ENCODE data around the gene SDCCAG8.

The SDCCAG8 gene

DNA sequence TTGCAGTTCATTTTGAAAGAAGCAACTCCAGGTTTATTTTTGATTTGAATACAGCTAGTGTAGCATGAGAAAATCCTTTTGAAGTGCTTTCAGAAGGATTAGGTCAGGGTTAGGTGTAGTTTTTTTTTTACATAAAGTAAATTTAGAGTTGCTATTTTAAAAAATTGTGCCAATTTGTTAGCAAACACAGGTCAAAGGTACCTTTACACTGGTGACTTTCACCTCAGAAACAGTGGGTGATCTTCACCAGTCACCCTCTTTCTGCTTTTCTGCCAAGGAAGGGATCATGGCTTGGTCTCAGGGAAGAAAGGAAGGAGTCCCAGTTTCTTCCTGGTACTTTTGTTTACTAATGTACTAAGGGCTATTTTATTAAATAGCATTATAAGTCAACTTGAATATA lies 111.5 kb downstream of the SDCCAG8 start:
- H3K36me3 ChIP-seq (replicated peaks) = no peaks in the 10 kb centered on the region
- in situ Hi-C loops (cut with HindIII; ENCODE audit: low pct_ligation_motif_present, low sequenced_read_pairs) = no loop called here
- H3K27me3 ChIP-seq (replicated peaks) = no peaks in the 10 kb centered on the region
- no peak for DNase-seq
- H3K4me3 ChIP-seq (ENCODE audit: low read depth, low read length) = no peak overlapping the region
- no peak overlapping the region for H3K27ac ChIP-seq
- no peak for TF ChIP-seq CTCF (IDR thresholded peaks at IDR 0.05; ENCODE audit: low read depth, low read length, missing control alignments)

GRCh38 chr1:243374412-243374811 lies 118.6 kb downstream of the SDCCAG8 start:
- Histone ChIP-seq H3K27me3 (replicated peaks) (no peaks in the 10 kb centered on the region), H3K4me3 (ENCODE audit: low read depth, low read length) (no peak overlapping the region), H3K27ac (no peak overlapping the region), H3K36me3 (replicated peaks) (peaks cover 7% of the 10 kb centered on the region)
- no peak for TF ChIP-seq CTCF (IDR thresholded peaks at IDR 0.05; ENCODE audit: low read depth, low read length, missing control alignments)
- DNase-seq = no peak
- in situ Hi-C loops (cut with HindIII; ENCODE audit: low pct_ligation_motif_present, low sequenced_read_pairs) = no loop called here

GRCh38 chr1:243375596-243375995 lies 119.8 kb downstream of the SDCCAG8 start:
- H3K27me3 ChIP-seq (replicated peaks) = no peaks in the 10 kb centered on the region
- in situ Hi-C loops (cut with HindIII; ENCODE audit: low pct_ligation_motif_present, low sequenced_read_pairs) = no loop called here
- TF ChIP-seq CTCF (IDR thresholded peaks at IDR 0.05; ENCODE audit: low read depth, low read length, missing control alignments) = no peak
- H3K36me3 ChIP-seq (replicated peaks) = peaks cover 12% of the 10 kb centered on the region
- no peak overlapping the region for H3K27ac ChIP-seq
- no peak for DNase-seq
- H3K4me3 ChIP-seq (ENCODE audit: low read depth, low read length) = no peak overlapping the region

DNA sequence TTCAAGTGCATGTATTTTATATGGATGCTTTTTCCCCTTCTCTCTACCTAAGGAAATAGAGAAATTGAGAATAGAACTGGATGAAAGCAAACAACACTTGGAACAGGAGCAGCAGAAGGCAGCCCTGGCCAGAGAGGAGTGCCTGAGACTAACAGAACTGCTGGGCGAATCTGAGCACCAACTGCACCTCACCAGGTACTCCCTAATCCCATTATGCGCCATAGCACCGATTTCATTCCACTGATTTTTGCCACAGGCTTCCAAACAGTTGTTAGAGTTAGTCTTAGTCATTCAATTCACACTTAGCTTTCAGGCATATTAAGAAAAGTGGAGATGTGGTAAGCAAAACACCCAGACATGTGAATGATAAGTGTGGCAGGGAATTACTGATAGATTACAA lies 122.8 kb downstream of the SDCCAG8 start:
- no peak overlapping the region for H3K4me3 ChIP-seq (ENCODE audit: low read depth, low read length)

GRCh38 chr1:243379208-243379607 lies 123.4 kb downstream of the SDCCAG8 start:
- peaks cover 16% of the 10 kb centered on the region for H3K36me3 ChIP-seq (replicated peaks)
- no peak overlapping the region for H3K27ac ChIP-seq
- H3K4me3 ChIP-seq (ENCODE audit: low read depth, low read length) = no peak overlapping the region
- DNase-seq = no peak
- no peaks in the 10 kb centered on the region for H3K27me3 ChIP-seq (replicated peaks)
- in situ Hi-C loops (cut with HindIII; ENCODE audit: low pct_ligation_motif_present, low sequenced_read_pairs) = no loop called here
- TF ChIP-seq CTCF (IDR thresholded peaks at IDR 0.05; ENCODE audit: low read depth, low read length, missing control alignments) = no peak

More for the DNA sequence above, 122.8 kb downstream of the SDCCAG8 start:
- Histone ChIP-seq H3K27me3 (replicated peaks) (no peaks in the 10 kb centered on the region), H3K27ac (no peak overlapping the region), H3K36me3 (replicated peaks) (peaks cover 16% of the 10 kb centered on the region)
- in situ Hi-C loops (cut with HindIII; ENCODE audit: low pct_ligation_motif_present, low sequenced_read_pairs) = no loop called here
- DNase-seq = no peak
- no peak for TF ChIP-seq CTCF (IDR thresholded peaks at IDR 0.05; ENCODE audit: low read depth, low read length, missing control alignments)

DNA sequence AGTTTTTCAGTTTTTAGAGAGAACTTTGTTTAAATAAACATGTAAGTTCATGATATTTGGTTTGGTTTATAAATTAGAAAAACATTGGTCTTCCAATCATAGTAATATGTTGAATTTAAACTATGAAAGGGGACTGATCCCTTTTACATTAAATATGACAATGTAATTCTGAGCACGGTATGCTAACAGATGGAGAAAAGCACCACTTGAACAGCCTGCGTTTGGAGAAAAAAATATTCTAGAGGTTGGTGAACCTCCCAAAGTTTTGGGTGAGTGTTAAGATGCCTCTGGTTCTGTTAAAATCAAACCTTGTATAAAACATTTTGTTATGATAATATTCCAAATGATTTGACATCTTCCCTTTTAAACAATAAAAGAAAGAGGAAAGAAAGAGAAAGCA lies 123.9 kb downstream of the SDCCAG8 start:
- H3K36me3 ChIP-seq (replicated peaks) = peaks cover 19% of the 10 kb centered on the region
- no peak for TF ChIP-seq CTCF (IDR thresholded peaks at IDR 0.05; ENCODE audit: low read depth, low read length, missing control alignments)
- in situ Hi-C loops (cut with HindIII; ENCODE audit: low pct_ligation_motif_present, low sequenced_read_pairs) = no loop called here
- H3K27me3 ChIP-seq (replicated peaks) = no peaks in the 10 kb centered on the region
- DNase-seq = no peak
- no peak overlapping the region for H3K4me3 ChIP-seq (ENCODE audit: low read depth, low read length)
- no peak overlapping the region for H3K27ac ChIP-seq
